Lower leg skin (tissue), 4 donors: ENCODE measurements around the gene CCDC32. TPM values are rescaled to one million over a fixed set of nuclear protein-coding genes. Genes with fewer than 3 reads are reported as not detected.

Experiments used
- DNase-seq, 2 donors: peaks; one replicate each; pipeline ENCODE4 v3.0.0-alpha.2; 2019; ENCODE audit warnings: low spot score in 2 of 2
- H3K4me3 ChIP-seq: fragments of 200-600 bp; sonication (generic); 2 replicates; pipeline ENCODE4 v1.5.1; 2017; ENCODE audit warnings: mild to moderate bottlenecking, low read depth; ENCODE audit not compliant: poor library complexity, severe bottlenecking
- POLR2A ChIP-seq, 2 donors: fragments of 450-650 bp; IDR thresholded peaks; one replicate each; pipeline ENCODE4 v1.6.1; 2016 to 2017; ENCODE audit warnings: antibody characterized with exemption in 2 of 2, mild to moderate bottlenecking in 1 of 2, moderate library complexity in 1 of 2
- WGBS, 2 donors: methylation state at CpG; one replicate each; pipeline ENCODE4 v1.1.5; 2018; 5-methylcytosine and 5-hydroxymethylcytosine counted together
- intact Hi-C: fragments of 100-400 bp; cut with DNase I; formaldehyde crosslinking; loops from one replicate; pipeline ENCODE4 v1.15.0; 2023; ENCODE audit warnings: low total_unique reads
- total RNA-seq, 4 donors: library from RNA; depleted of rRNA; stranded (reverse); fragments of >200 nt; gene quantifications; one replicate each; pipeline ENCODE4 v1.1.0, GENCODE V29; 2016
- TF ChIP-seq, protein P1 (sequence below), 3 donors: fragments of 450-650 bp; IDR thresholded peaks; one replicate each; pipeline ENCODE4 v1.5.1; 2016; ENCODE audit warnings: antibody characterized with exemption in 3 of 3, mild to moderate bottlenecking in 3 of 3, moderate library complexity in 2 of 3

CCDC32 gene, protein sequence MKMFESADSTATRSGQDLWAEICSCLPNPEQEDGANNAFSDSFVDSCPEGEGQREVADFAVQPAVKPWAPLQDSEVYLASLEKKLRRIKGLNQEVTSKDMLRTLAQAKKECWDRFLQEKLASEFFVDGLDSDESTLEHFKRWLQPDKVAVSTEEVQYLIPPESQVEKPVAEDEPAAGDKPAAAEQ
- 10 to 100 TPM in 3 of 4 donors, 1 to 10 TPM in 1; 9.4 to 30.6 (median 20.6) TPM for total RNA-seq

DNA sequence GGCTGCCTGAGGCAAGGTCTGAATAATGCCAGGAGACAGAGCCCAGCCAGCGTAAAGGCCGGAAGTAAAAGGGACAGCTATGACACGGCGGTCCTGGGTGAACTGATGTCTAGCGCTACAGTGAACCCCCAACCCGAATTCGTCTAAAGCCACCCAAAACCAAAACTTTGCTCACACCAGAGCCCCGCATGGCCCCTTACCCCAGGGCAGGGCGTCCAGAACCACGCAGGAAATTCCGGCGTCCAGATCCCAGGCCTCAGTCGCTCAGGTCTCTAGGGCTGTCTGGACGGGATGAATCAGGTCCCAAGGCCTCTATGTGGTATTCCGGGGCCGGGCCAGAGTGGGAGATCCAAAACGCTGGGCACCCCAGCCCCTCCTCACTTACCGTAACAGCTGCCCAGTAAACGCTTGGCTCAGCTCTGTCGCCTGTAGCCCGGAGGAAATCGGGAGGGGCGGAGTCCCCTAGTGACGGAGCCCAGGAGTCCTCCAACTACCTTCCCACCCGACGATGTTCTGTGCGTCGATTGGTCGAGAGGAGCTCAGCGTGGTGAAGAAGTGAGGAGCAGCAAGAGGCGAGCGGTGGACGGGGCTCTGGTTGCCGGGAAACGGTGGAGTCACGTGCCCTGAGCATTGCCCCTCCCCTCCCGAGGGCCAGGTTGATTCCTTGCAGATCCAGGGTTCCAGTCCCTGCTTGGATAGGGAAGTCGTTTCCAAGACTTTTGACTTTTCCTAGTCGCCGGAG lies at the start of gene CCDC32:
CCDC32 (minus strand) TSS at position 452 of the 742 bp plus-strand sequence. CDS start 2,027 bp downstream, outside the sequence.
- 0 to 1% methylated on average over 37 to 40 of the region's 40 CpGs for WGBS, 2 donors
- TF ChIP-seq, protein P1, sequence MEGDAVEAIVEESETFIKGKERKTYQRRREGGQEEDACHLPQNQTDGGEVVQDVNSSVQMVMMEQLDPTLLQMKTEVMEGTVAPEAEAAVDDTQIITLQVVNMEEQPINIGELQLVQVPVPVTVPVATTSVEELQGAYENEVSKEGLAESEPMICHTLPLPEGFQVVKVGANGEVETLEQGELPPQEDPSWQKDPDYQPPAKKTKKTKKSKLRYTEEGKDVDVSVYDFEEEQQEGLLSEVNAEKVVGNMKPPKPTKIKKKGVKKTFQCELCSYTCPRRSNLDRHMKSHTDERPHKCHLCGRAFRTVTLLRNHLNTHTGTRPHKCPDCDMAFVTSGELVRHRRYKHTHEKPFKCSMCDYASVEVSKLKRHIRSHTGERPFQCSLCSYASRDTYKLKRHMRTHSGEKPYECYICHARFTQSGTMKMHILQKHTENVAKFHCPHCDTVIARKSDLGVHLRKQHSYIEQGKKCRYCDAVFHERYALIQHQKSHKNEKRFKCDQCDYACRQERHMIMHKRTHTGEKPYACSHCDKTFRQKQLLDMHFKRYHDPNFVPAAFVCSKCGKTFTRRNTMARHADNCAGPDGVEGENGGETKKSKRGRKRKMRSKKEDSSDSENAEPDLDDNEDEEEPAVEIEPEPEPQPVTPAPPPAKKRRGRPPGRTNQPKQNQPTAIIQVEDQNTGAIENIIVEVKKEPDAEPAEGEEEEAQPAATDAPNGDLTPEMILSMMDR (IDR thresholded peaks at IDR 0.05) = no peak
- TF ChIP-seq POLR2A (IDR thresholded peaks at IDR 0.05) = no peak
- intact Hi-C loops = no loop called here
- DNase-seq = peak; percentile 99
- H3K4me3 ChIP-seq = peak within 1 kb of the TSS; percentile 86

- intact Hi-C loops = no loop called here
- 76 to 87% methylated on average over 5 of the region's 5 CpGs for WGBS, 2 donors
- H3K4me3 ChIP-seq = no peak overlapping the region
- DNase-seq = no peak
- no peak for TF ChIP-seq POLR2A (IDR thresholded peaks at IDR 0.05)
- TF ChIP-seq, protein P1 (IDR thresholded peaks at IDR 0.05) = no peak
These were observed 48.2 kb upstream of the CCDC32 start for GRCh38 chr15:40613080-40613479.

DNA sequence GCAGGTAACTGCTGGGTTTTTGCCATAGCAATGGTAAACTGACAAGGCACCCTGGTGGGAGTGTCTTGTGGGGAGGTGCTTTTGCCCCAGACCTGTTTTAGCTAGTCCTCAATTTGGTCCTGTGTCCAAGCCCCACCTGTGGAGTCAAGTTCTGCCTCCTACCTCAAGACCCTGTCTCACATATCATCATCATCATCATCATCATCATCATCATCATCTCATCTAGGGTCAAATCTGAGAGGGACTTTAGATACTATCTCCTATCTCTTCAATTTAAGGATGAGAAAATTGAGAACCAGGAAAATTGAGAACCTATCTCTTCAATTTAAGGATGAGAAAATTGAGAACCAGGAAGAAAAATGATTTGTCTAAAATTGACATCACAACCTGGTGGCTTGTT lies 39.1 kb upstream of the CCDC32 start:
- H3K4me3 ChIP-seq = no peak overlapping the region
- TF ChIP-seq, protein P1 (IDR thresholded peaks at IDR 0.05) = no peak
- TF ChIP-seq POLR2A (IDR thresholded peaks at IDR 0.05) = no peak
- no peak for DNase-seq
- intact Hi-C loops = no loop called here

DNA sequence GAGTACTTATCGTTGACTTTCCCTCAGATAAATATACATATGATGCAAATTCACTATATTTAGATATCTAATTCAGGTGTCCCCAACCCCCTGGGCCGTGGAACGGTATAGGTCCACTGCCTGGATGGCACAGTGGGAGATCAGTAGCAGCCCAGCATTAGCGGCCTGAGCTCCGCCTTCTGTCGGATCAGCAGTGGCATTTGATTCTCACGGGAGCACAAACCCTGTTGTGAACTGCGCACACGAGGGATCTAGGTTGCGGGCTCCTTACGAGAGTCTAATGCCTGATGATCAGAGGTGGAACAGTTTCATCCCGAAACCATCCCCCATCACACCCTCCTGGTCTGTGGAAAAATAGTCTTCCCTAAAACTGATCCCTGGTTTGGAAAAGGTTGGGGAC lies 36.1 kb upstream of the CCDC32 start:
- no peak overlapping the region for H3K4me3 ChIP-seq
- TF ChIP-seq POLR2A (IDR thresholded peaks at IDR 0.05) = no peak
- TF ChIP-seq, protein P1 (IDR thresholded peaks at IDR 0.05) = no peak
- 88 to 94% methylated on average over 12 of the region's 12 CpGs for WGBS, 2 donors
- intact Hi-C loops = no loop called here
- no peak for DNase-seq

DNA sequence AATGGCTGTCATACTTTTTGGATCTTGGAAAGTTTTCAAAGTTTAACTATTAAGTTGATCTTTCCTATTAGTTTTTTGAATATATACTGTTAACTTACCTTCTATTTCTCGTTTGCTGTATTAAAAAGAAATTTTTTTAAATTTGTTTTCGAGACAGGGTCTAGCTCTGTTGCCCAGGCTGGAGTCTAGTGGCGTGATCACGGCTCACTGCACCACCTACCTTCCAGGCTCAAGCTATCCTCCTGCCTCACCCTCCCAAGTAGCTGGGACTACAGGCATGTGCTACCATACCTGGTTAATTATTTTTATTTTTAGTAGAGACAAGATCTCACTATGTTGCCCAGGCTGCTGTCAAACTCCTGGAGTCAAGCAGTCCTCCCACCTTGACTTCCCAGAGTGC lies 33.8 kb upstream of the CCDC32 start:
- DNase-seq = no peak
- intact Hi-C loops = no loop called here
- H3K4me3 ChIP-seq = no peak overlapping the region
- TF ChIP-seq, protein P1 (IDR thresholded peaks at IDR 0.05) = no peak
- no peak for TF ChIP-seq POLR2A (IDR thresholded peaks at IDR 0.05)
- 70 to 80% methylated on average over 4 of the region's 4 CpGs for WGBS, 2 donors
